Neural progenitor cell (in vitro differentiated cells): ENCODE measurements around the gene TRMT6. TPM values are rescaled to one million over a fixed set of nuclear protein-coding genes. Genes with fewer than 3 reads are reported as not detected.

ENCODE experiments used
- DNase-seq: peaks from one replicate; pipeline ENCODE4 v3.0.0-alpha.2; 2016; ENCODE audit warnings: low spot score
- H2AFZ ChIP-seq: fragments of 200-600 bp; sonication (generic); replicated peaks from 2 replicates; pipeline ENCODE4 v1.6.1; 2016; ENCODE audit warnings: antibody characterized with exemption
- H3F3A ChIP-seq: fragments of 200-600 bp; sonication (generic); 2 replicates; pipeline ENCODE4 v1.6.1; 2016; ENCODE audit warnings: antibody characterized with exemption, low read depth
- H3K27ac ChIP-seq: fragments of 200-600 bp; sonication (generic); 2 replicates; pipeline ENCODE4 v1.5.1; 2016; ENCODE audit warnings: mild to moderate bottlenecking
- H3K27me3 ChIP-seq: fragments of 200-600 bp; sonication (generic); 2 replicates; pipeline ENCODE4 v1.6.1; 2016; ENCODE audit warnings: mild to moderate bottlenecking, moderate library complexity
- H3K36me3 ChIP-seq: fragments of 200-600 bp; sonication (generic); 2 replicates; pipeline ENCODE4 v1.5.1; 2016
- H3K4me1 ChIP-seq: fragments of 200-600 bp; sonication (generic); 2 replicates; pipeline ENCODE4 v1.6.1; 2016; ENCODE audit warnings: mixed run types
- H3K4me2 ChIP-seq: fragments of 200-600 bp; sonication (generic); 2 replicates; pipeline ENCODE4 v1.6.1; 2016
- H3K4me3 ChIP-seq: fragments of 200-600 bp; sonication (generic); 2 replicates; pipeline ENCODE4 v1.5.1; 2016
- H3K79me2 ChIP-seq: fragments of 200-600 bp; sonication (generic); 2 replicates; pipeline ENCODE4 v1.6.1; 2016; ENCODE audit warnings: low read depth
- H3K9ac ChIP-seq: fragments of 200-600 bp; sonication (generic); 2 replicates; pipeline ENCODE4 v1.6.1; 2016
- H3K9me3 ChIP-seq: fragments of 200-600 bp; sonication (generic); 2 replicates; pipeline ENCODE4 v1.5.1; 2016; ENCODE audit warnings: low read depth
- H4K20me1 ChIP-seq: fragments of 200-600 bp; sonication (generic); 2 replicates; pipeline ENCODE4 v1.6.1; 2016; ENCODE audit warnings: low read depth
- H3K27ac Mint-ChIP-seq: 3 replicates; pipeline ENCODE4 v1.8.0; 2021; ENCODE audit warnings: mixed read lengths
- H3K27me3 Mint-ChIP-seq: 2 replicates; pipeline ENCODE4 v1.8.0; 2022; ENCODE audit warnings: low read depth, mild to moderate bottlenecking, inconsistent platforms, moderate library complexity, mixed read lengths; ENCODE audit not compliant: insufficient read depth
- H3K36me3 Mint-ChIP-seq: 3 replicates; pipeline ENCODE4 v1.8.0; 2021; ENCODE audit warnings: mixed read lengths
- H3K4me1 Mint-ChIP-seq: 3 replicates; pipeline ENCODE4 v1.8.0; 2021; ENCODE audit warnings: mixed read lengths
- H3K4me3 Mint-ChIP-seq: 3 replicates; pipeline ENCODE4 v1.8.0; 2021; ENCODE audit warnings: mild to moderate bottlenecking, moderate library complexity, mixed read lengths
- H3K9me3 Mint-ChIP-seq: 3 replicates; pipeline ENCODE4 v1.8.0; 2020; ENCODE audit warnings: mixed read lengths
- CTCF ChIP-seq: fragments of 200-600 bp; sonication (generic); IDR thresholded peaks from 2 replicates; pipeline ENCODE4 v1.5.1; 2017; ENCODE audit warnings: antibody characterized with exemption, mild to moderate bottlenecking
- EZH2 ChIP-seq: fragments of 200-600 bp; sonication (generic); IDR thresholded peaks from 2 replicates; pipeline ENCODE4 v1.6.1; 2017; ENCODE audit warnings: antibody characterized with exemption, mild to moderate bottlenecking, moderate library complexity
- EZH2phosphoT487 ChIP-seq: fragments of 200-600 bp; sonication (generic); IDR thresholded peaks from 2 replicates; pipeline ENCODE4 v1.6.1; 2017; ENCODE audit warnings: antibody characterized with exemption
- total RNA-seq: library from RNA; depleted of rRNA; stranded (reverse); fragments of >200 nt; gene quantifications from 2 replicates; pipeline ENCODE4 v1.2.3, GENCODE V29; 2015; ENCODE audit warnings: low replicate concordance

TRMT6 gene
- total RNA-seq, 1 donor from 2014 or later: 11.1 TPM

- no peaks in the 10 kb centered on the region for H3K79me2 ChIP-seq
- H3K9me3 ChIP-seq: no peaks in the 10 kb centered on the region
- no peaks in the 10 kb centered on the region for H3K27me3 ChIP-seq
- no peak overlapping the region for H3K4me3 ChIP-seq
- Mint-ChIP-seq H3K4me1 (peaks cover 9% of the 10 kb centered on the region), H3K27me3 (peaks cover 2% of the 10 kb centered on the region), H3K4me3 (no peak overlapping the region), H3K9me3 (no peaks in the 10 kb centered on the region), H3K36me3 (no peaks in the 10 kb centered on the region), H3K27ac (no peak overlapping the region)
- no peak for TF ChIP-seq EZH2
- no peak for DNase-seq
- no peak overlapping the region for H2AFZ ChIP-seq
- no peaks in the 10 kb centered on the region for H4K20me1 ChIP-seq
- no peak overlapping the region for H3K4me2 ChIP-seq
- no peaks in the 10 kb centered on the region for H3F3A ChIP-seq
- H3K36me3 ChIP-seq: no peaks in the 10 kb centered on the region
- no peak overlapping the region for H3K9ac ChIP-seq
- no peak overlapping the region for H3K27ac ChIP-seq
- peaks cover 6% of the 10 kb centered on the region for H3K4me1 ChIP-seq
Measured at GRCh38 chr20:5923493-5923892, 26.8 kb downstream of the TRMT6 start.

- Mint-ChIP-seq H3K27ac (no peak overlapping the region), H3K27me3 (peaks cover 2% of the 10 kb centered on the region)
- H2AFZ ChIP-seq: no peak overlapping the region
Measured at GRCh38 chr20:5920581-5920980, 29.8 kb downstream of the TRMT6 start.

GRCh38 chr20:5919626-5920544 lies 30.4 kb downstream of the TRMT6 start:
- H3K27ac Mint-ChIP-seq: no peak overlapping the region
- no peak overlapping the region for H3K4me3 Mint-ChIP-seq

More at GRCh38 chr20:5920581-5920980, 29.8 kb downstream of the TRMT6 start:
- TF ChIP-seq CTCF (no peak), EZH2phosphoT487 (no peak), EZH2 (no peak)
- H3K36me3 Mint-ChIP-seq: no peaks in the 10 kb centered on the region
- Histone ChIP-seq H3K36me3 (no peaks in the 10 kb centered on the region), H3K9ac (no peak overlapping the region), H3K4me3 (no peak overlapping the region), H3F3A (no peaks in the 10 kb centered on the region), H3K4me1 (no peaks in the 10 kb centered on the region), H3K79me2 (no peaks in the 10 kb centered on the region), H3K27me3 (no peaks in the 10 kb centered on the region), H4K20me1 (no peaks in the 10 kb centered on the region), H3K4me2 (no peak overlapping the region), H3K27ac (no peak overlapping the region), H3K9me3 (no peaks in the 10 kb centered on the region)
- H3K4me3 Mint-ChIP-seq: no peak overlapping the region
- no peaks in the 10 kb centered on the region for H3K9me3 Mint-ChIP-seq
- H3K4me1 Mint-ChIP-seq: peaks cover 9% of the 10 kb centered on the region
- no peak for DNase-seq

More at GRCh38 chr20:5919626-5920544, 30.4 kb downstream of the TRMT6 start:
- Histone ChIP-seq H3K36me3 (no peaks in the 10 kb centered on the region), H3K4me3 (no peak overlapping the region), H3K27me3 (no peaks in the 10 kb centered on the region), H3K79me2 (no peaks in the 10 kb centered on the region), H3K9ac (no peak overlapping the region), H4K20me1 (no peaks in the 10 kb centered on the region), H3K27ac (no peak overlapping the region), H3F3A (no peaks in the 10 kb centered on the region), H3K4me1 (no peaks in the 10 kb centered on the region), H3K9me3 (no peaks in the 10 kb centered on the region), H2AFZ (no peak overlapping the region), H3K4me2 (no peak overlapping the region)
- no peak for TF ChIP-seq CTCF
- no peak for TF ChIP-seq EZH2phosphoT487
- TF ChIP-seq EZH2: no peak
- H3K9me3 Mint-ChIP-seq: no peaks in the 10 kb centered on the region
- no peaks in the 10 kb centered on the region for H3K36me3 Mint-ChIP-seq
- peaks cover 9% of the 10 kb centered on the region for H3K4me1 Mint-ChIP-seq
- H3K27me3 Mint-ChIP-seq: peaks cover 2% of the 10 kb centered on the region
- DNase-seq: no peak
